Liver (tissue), 9 donors: Measurements from ENCODE around the gene LRRC55. TPM values are rescaled to one million over a fixed set of nuclear protein-coding genes. Genes with fewer than 3 reads are reported as not detected.
A peak's percentile ranks its signal among the peaks of the same experiment; 100 is the strongest.

Source experiments
- DNase-seq: peaks from one replicate; pipeline ENCODE4 v3.0.0-alpha.2; 2017; ENCODE audit warnings: low spot score
- H3K27ac ChIP-seq, 2 donors: one replicate each; pipeline ENCODE4 v1.7.0; 2013; ENCODE audit warnings: inconsistent platforms in 2 of 2, low read length in 2 of 2, control low read depth in 1 of 2, low read depth in 1 of 2, mild to moderate bottlenecking in 1 of 2
- H3K27me3 ChIP-seq, 4 donors: one replicate each; pipeline versions ENCODE4 v1.6.1 to v1.7.0; 2013; ENCODE audit warnings: low read length in 3 of 4, inconsistent platforms in 1 of 4, mild to moderate bottlenecking in 1 of 4, moderate library complexity in 1 of 4; ENCODE audit not compliant: control insufficient read depth in 4 of 4, insufficient read depth in 4 of 4
- H3K36me3 ChIP-seq, 4 donors: one replicate each; pipeline versions ENCODE4 v1.6.1 to v1.7.0; 2013; ENCODE audit warnings: low read length in 3 of 4, mild to moderate bottlenecking in 3 of 4, low read depth in 1 of 4, moderate library complexity in 1 of 4; ENCODE audit not compliant: control insufficient read depth in 4 of 4, insufficient read depth in 3 of 4
- H3K4me1 ChIP-seq, 4 donors: one replicate each; pipeline versions ENCODE4 v1.6.1 to v1.7.0; 2013; ENCODE audit warnings: low read length in 3 of 4, mild to moderate bottlenecking in 3 of 4, moderate library complexity in 1 of 4; ENCODE audit not compliant: control insufficient read depth in 4 of 4, insufficient read depth in 4 of 4
- H3K4me3 ChIP-seq, 3 donors: one replicate each; pipeline versions ENCODE4 v1.6.1 to v1.7.0; 2013; ENCODE audit warnings: low read length in 3 of 3, control low read depth in 1 of 3, low read depth in 1 of 3, mild to moderate bottlenecking in 1 of 3
- H3K9ac ChIP-seq, 2 donors: one replicate each; pipeline ENCODE4 v1.7.0; 2013; ENCODE audit warnings: low read length in 2 of 2, mild to moderate bottlenecking in 2 of 2, moderate library complexity in 2 of 2, control low read depth in 1 of 2, low read depth in 1 of 2
- H3K9me3 ChIP-seq, 4 donors: one replicate each; pipeline versions ENCODE4 v1.6.1 to v1.7.0; 2013; ENCODE audit warnings: low read length in 3 of 4; ENCODE audit not compliant: control insufficient read depth in 4 of 4
- EGR1 ChIP-seq, 2 donors: IDR thresholded peaks; 2 replicates each; pipeline ENCODE4 v1.6.1; 2016 to 2018; ENCODE audit warnings: antibody characterized with exemption in 2 of 2, low read depth in 2 of 2
- FOXA1 ChIP-seq: IDR thresholded peaks from 2 replicates; pipeline ENCODE4 v1.6.1; 2016; ENCODE audit warnings: antibody characterized with exemption
- FOXA2 ChIP-seq: IDR thresholded peaks from 2 replicates; pipeline ENCODE4 v1.6.1; 2016; ENCODE audit warnings: antibody characterized with exemption
- HNF4A ChIP-seq, 2 donors: conservative IDR thresholded peaks; 2 replicates each; pipeline ENCODE4 v1.6.1; 2016; ENCODE audit warnings: antibody characterized with exemption in 2 of 2, mild to moderate bottlenecking in 2 of 2
- HNF4G ChIP-seq: IDR thresholded peaks from 2 replicates; pipeline ENCODE4 v1.6.1; 2016; ENCODE audit warnings: antibody characterized with exemption
- JUND ChIP-seq, 2 donors: IDR thresholded peaks; 2 replicates each; pipeline ENCODE4 v1.6.1; 2016; ENCODE audit warnings: antibody characterized with exemption in 2 of 2
- NR2F2 ChIP-seq: IDR thresholded peaks from 2 replicates; pipeline ENCODE4 v1.6.1; 2016; ENCODE audit warnings: antibody characterized with exemption
- RAD21 ChIP-seq, 2 donors: IDR thresholded peaks; 2 replicates each; pipeline ENCODE4 v1.6.1; 2016; ENCODE audit warnings: antibody characterized with exemption in 2 of 2, mild to moderate bottlenecking in 2 of 2
- RXRA ChIP-seq, 2 donors: IDR thresholded peaks; 2 replicates each; pipeline ENCODE4 v1.6.1; 2017 to 2018; ENCODE audit warnings: antibody characterized with exemption in 2 of 2, mild to moderate bottlenecking in 1 of 2
- SP1 ChIP-seq: IDR thresholded peaks from 2 replicates; pipeline ENCODE4 v1.6.1; 2018; ENCODE audit warnings: antibody characterized with exemption, mild to moderate bottlenecking
- YY1 ChIP-seq: IDR thresholded peaks from 2 replicates; pipeline ENCODE4 v1.6.1; 2016; ENCODE audit warnings: antibody characterized with exemption, mild to moderate bottlenecking
- WGBS: extraction: QIAGEN DNeasy Blood & Tissue Kit; methylation state at CpG from one replicate; pipeline ENCODE4 v1.1.7; 2013; 5-methylcytosine and 5-hydroxymethylcytosine counted together
- polyA plus RNA-seq, 2 donors: library from polyadenylated mRNA; stranded (reverse) in 1 of 2; unstranded in 1 of 2; fragments of 200-250 nt in 1 of 2; fragments of >200 nt in 1 of 2; fragmentation: Nextera tagmentation in 1 of 2; extraction: Ambion mirVana in 1 of 2; gene quantifications; one replicate each; pipeline versions ENCODE4 v1.2.1 to v1.2.3, GENCODE V29; 2013 to 2015
- total RNA-seq, 2 donors: library from RNA; depleted of rRNA; stranded (reverse); fragments of >200 nt; gene quantifications; one replicate each; pipeline ENCODE4 v1.2.3, GENCODE V29; 2014
- TF ChIP-seq, protein P1 (sequence below): IDR thresholded peaks from 2 replicates; pipeline ENCODE4 v1.6.1; 2016; ENCODE audit warnings: antibody characterized with exemption
- TF ChIP-seq, protein P2 (sequence below): IDR thresholded peaks from 2 replicates; pipeline ENCODE4 v1.6.1; 2016; ENCODE audit warnings: antibody characterized with exemption
- TF ChIP-seq, protein P3 (sequence below): fragments of 150-350 bp; IDR thresholded peaks from 2 replicates; pipeline ENCODE4 v1.5.1; 2017; ENCODE audit warnings: improper control_type of control experiment, low read depth, low read length; ENCODE audit not compliant: missing input control
- TF ChIP-seq, protein P4 (sequence below): IDR thresholded peaks from 2 replicates; pipeline ENCODE4 v1.6.1; 2016; ENCODE audit warnings: antibody characterized with exemption
- TF ChIP-seq, protein P5 (sequence below): IDR thresholded peaks from 2 replicates; pipeline ENCODE4 v1.6.1; 2016; ENCODE audit warnings: antibody characterized with exemption, mild to moderate bottlenecking
- donor health status: healthy.
- donor health status: healthy.
- donor health status: healthy.
- donor health status: healthy.
- donor health status: healthy.

The LRRC55 gene
- total and polyA plus RNA-seq, 4 donors = under 0.01 to 1.5 (median 0.72) TPM

DNA sequence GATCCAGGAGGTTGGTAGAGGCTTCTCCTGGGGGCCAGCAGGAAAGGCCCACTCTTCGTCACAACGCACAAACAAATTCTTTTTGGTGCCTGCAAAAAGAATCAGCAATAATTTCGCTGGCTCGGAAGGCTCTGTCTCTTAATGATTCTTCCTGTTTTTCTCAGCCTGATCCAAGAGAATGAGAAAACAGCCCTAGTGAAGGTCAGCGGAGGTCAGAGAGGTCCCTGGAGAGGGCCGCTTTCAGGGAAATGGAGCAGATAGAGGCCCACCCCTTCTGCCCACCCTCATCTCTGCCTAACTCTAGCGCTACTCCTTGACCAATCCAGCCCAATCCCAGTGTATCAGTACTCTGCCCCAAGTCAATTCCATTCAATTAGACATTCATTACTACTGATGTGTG is 19.2 kb downstream of the LRRC55 start:
- 68% methylated on average over 7 of the region's 7 CpGs for WGBS
- H3K27ac ChIP-seq = no peak overlapping the region

DNA sequence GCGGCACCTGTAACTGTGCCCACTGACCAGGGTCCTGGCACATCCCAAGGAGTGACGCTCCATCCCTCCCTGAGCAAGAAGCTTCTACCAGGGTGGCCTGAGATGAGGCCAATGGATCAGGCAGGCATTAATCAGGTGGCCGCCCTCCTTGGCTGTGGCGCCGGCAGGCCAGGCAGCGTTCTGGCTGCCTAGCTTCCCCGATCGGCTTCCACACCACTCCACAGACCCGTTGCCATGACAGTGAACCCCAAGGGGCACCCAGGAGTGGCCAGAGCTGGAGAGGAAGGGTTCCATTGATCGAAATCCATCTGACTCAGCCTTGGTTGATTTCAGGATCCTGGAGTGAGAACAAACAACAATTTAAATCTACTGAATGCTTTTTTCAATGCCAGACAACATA is 20.5 kb downstream of the LRRC55 start:
- Histone ChIP-seq H3K4me3 (no peak overlapping the region), H3K4me1 (no peaks in the 10 kb centered on the region), H3K9ac (no peak overlapping the region), H3K27ac (no peak overlapping the region), H3K9me3 (no peaks in the 10 kb centered on the region), H3K36me3 (peaks cover 0 to 1% (median 0%) of the 10 kb centered on the region in 4 donors), H3K27me3 (no peaks in the 10 kb centered on the region)
- 86% methylated on average over 10 of the region's 10 CpGs for WGBS
- no peak for DNase-seq
- TF ChIP-seq EGR1 (IDR thresholded peaks at IDR 0.05; ENCODE audit: low read depth in 2 of 2) (no peak), HNF4A (conservative IDR thresholded peaks at IDR 0.05) (no peak), JUND (IDR thresholded peaks at IDR 0.05) (no peak), HNF4G (no peak), YY1 (no peak), NR2F2 (no peak), FOXA2 (no peak), RAD21 (IDR thresholded peaks at IDR 0.05) (no peak), RXRA (IDR thresholded peaks at IDR 0.05) (no peak)
- TF ChIP-seq, protein P1, sequence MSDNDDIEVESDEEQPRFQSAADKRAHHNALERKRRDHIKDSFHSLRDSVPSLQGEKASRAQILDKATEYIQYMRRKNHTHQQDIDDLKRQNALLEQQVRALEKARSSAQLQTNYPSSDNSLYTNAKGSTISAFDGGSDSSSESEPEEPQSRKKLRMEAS = no peak
- TF ChIP-seq, protein P2, sequence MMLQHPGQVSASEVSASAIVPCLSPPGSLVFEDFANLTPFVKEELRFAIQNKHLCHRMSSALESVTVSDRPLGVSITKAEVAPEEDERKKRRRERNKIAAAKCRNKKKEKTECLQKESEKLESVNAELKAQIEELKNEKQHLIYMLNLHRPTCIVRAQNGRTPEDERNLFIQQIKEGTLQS = no peak
- TF ChIP-seq, protein P3, sequence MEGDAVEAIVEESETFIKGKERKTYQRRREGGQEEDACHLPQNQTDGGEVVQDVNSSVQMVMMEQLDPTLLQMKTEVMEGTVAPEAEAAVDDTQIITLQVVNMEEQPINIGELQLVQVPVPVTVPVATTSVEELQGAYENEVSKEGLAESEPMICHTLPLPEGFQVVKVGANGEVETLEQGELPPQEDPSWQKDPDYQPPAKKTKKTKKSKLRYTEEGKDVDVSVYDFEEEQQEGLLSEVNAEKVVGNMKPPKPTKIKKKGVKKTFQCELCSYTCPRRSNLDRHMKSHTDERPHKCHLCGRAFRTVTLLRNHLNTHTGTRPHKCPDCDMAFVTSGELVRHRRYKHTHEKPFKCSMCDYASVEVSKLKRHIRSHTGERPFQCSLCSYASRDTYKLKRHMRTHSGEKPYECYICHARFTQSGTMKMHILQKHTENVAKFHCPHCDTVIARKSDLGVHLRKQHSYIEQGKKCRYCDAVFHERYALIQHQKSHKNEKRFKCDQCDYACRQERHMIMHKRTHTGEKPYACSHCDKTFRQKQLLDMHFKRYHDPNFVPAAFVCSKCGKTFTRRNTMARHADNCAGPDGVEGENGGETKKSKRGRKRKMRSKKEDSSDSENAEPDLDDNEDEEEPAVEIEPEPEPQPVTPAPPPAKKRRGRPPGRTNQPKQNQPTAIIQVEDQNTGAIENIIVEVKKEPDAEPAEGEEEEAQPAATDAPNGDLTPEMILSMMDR = no peak

More for the DNA sequence above, 19.2 kb downstream of the LRRC55 start:
- Histone ChIP-seq H3K36me3 (peaks cover 0 to 1% (median 0%) of the 10 kb centered on the region in 4 donors), H3K9ac (no peak overlapping the region), H3K4me1 (no peaks in the 10 kb centered on the region), H3K4me3 (no peak overlapping the region), H3K9me3 (no peaks in the 10 kb centered on the region), H3K27me3 (no peaks in the 10 kb centered on the region)
- no peak for DNase-seq
- peak in 1 of 2 donors; percentile 5 for TF ChIP-seq RAD21 (IDR thresholded peaks at IDR 0.05)
- TF ChIP-seq FOXA2 = no peak
- TF ChIP-seq, protein P3 = no peak
- TF ChIP-seq SP1 = no peak
- TF ChIP-seq EGR1 (IDR thresholded peaks at IDR 0.05; ENCODE audit: low read depth in 2 of 2) = no peak
- TF ChIP-seq HNF4A (conservative IDR thresholded peaks at IDR 0.05) = no peak
- TF ChIP-seq, protein P4, sequence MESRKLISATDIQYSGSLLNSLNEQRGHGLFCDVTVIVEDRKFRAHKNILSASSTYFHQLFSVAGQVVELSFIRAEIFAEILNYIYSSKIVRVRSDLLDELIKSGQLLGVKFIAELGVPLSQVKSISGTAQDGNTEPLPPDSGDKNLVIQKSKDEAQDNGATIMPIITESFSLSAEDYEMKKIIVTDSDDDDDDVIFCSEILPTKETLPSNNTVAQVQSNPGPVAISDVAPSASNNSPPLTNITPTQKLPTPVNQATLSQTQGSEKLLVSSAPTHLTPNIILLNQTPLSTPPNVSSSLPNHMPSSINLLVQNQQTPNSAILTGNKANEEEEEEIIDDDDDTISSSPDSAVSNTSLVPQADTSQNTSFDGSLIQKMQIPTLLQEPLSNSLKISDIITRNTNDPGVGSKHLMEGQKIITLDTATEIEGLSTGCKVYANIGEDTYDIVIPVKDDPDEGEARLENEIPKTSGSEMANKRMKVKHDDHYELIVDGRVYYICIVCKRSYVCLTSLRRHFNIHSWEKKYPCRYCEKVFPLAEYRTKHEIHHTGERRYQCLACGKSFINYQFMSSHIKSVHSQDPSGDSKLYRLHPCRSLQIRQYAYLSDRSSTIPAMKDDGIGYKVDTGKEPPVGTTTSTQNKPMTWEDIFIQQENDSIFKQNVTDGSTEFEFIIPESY = no peak
- no peak for TF ChIP-seq FOXA1
- TF ChIP-seq NR2F2 = peak; percentile 98
- TF ChIP-seq, protein P5, sequence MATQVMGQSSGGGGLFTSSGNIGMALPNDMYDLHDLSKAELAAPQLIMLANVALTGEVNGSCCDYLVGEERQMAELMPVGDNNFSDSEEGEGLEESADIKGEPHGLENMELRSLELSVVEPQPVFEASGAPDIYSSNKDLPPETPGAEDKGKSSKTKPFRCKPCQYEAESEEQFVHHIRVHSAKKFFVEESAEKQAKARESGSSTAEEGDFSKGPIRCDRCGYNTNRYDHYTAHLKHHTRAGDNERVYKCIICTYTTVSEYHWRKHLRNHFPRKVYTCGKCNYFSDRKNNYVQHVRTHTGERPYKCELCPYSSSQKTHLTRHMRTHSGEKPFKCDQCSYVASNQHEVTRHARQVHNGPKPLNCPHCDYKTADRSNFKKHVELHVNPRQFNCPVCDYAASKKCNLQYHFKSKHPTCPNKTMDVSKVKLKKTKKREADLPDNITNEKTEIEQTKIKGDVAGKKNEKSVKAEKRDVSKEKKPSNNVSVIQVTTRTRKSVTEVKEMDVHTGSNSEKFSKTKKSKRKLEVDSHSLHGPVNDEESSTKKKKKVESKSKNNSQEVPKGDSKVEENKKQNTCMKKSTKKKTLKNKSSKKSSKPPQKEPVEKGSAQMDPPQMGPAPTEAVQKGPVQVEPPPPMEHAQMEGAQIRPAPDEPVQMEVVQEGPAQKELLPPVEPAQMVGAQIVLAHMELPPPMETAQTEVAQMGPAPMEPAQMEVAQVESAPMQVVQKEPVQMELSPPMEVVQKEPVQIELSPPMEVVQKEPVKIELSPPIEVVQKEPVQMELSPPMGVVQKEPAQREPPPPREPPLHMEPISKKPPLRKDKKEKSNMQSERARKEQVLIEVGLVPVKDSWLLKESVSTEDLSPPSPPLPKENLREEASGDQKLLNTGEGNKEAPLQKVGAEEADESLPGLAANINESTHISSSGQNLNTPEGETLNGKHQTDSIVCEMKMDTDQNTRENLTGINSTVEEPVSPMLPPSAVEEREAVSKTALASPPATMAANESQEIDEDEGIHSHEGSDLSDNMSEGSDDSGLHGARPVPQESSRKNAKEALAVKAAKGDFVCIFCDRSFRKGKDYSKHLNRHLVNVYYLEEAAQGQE = no peak
- no peak for TF ChIP-seq JUND (IDR thresholded peaks at IDR 0.05)
- no peak for TF ChIP-seq HNF4G
